Renal cortical epithelial cell (primary cell): ENCODE results near the gene KRT5. TPM values are rescaled to one million over a fixed set of nuclear protein-coding genes. Genes with fewer than 3 reads are reported as not detected.
"Not testable (repeated sequence)": the region's sequence is repeated elsewhere in the genome, so short reads cannot be mapped to it uniquely, and the experiment has no call there.

Experiments
- DNase-seq: peaks from one replicate; pipeline ENCODE4 v3.0.0-alpha.2; 2011; ENCODE audit warnings: low read depth
- total RNA-seq: library from RNA; depleted of rRNA; stranded (reverse); fragments of >200 nt; gene quantifications from 2 replicates; pipeline ENCODE4 v1.2.3, GENCODE V29; 2014

Gene KRT5
- total RNA-seq, 1 donor from 2014 or later = 0.70 TPM

DNA sequence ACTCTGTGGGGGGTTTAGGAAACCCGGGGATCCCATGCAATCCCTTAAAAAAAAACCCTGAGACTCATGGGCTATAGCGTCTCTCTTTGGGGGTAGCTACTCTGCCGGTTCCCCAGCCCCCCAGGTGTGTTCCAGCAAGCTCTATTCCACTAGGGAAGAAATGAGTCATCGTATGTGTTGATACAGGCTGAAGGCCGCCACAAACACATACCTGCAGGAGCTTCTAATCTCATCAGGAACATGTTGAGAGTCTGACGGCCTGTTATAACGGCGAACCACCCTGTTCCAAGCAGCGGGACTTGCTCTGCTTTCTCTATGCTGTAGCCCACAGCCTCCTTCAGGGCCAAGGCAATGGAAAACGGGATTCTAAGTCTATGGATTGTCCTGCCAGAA, 977 bp upstream of the KRT5 start:
- no peak for DNase-seq

GRCh38 chr12:52519387-52519703, 849 bp downstream of the KRT5 start:
- DNase-seq = no peak

- no peak for DNase-seq
These were observed 1.4 kb downstream of the KRT5 start for GRCh38 chr12:52518574-52519386.

- no peak for DNase-seq
These were observed 2.3 kb downstream of the KRT5 start for GRCh38 chr12:52517888-52518287.

DNA sequence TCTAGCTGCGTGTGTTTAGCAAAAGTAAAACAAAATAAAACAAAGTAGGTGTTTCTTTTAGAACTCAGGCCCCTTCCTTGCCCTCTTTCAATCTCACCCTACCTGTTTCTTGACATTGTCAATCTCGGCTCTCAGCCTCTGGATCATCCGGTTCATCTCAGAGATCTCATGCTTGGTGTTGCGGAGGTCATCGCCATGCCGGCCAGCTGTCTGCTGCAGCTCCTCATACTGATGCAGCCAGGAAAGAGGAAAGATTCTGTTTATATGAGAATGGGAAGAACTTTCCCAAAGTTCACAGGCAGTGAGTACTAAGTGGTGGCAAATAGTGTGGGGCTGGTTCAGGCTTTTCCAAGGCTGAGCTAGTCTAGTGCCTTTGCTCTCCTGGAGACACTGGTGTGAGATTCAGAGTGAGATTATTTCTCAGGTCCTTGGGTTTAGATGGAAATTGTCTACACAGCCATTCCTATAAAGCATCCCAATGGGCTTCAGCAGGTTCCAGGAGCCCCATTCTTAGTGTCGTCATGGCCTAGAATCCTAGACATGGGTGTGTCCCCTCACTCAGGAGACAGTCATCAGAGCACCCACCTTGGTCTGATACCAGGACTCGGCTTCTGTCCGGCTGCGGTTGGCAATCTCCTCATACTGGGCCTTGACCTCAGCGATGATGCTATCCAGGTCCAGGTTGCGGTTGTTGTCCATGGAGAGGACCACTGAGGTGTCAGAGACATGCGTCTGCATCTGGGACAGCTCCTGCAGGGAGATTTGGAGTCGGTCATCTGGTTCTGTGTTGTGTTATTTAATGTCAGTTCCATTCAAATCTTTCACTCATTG, 3.0 kb downstream of the KRT5 start:
- DNase-seq = no peak

GRCh38 chr12:52515927-52516831, 4.0 kb downstream of the KRT5 start:
- no peak for DNase-seq

- DNase-seq = no peak
These were observed 4.9 kb downstream of the KRT5 start for GRCh38 chr12:52515319-52515646.

DNA sequence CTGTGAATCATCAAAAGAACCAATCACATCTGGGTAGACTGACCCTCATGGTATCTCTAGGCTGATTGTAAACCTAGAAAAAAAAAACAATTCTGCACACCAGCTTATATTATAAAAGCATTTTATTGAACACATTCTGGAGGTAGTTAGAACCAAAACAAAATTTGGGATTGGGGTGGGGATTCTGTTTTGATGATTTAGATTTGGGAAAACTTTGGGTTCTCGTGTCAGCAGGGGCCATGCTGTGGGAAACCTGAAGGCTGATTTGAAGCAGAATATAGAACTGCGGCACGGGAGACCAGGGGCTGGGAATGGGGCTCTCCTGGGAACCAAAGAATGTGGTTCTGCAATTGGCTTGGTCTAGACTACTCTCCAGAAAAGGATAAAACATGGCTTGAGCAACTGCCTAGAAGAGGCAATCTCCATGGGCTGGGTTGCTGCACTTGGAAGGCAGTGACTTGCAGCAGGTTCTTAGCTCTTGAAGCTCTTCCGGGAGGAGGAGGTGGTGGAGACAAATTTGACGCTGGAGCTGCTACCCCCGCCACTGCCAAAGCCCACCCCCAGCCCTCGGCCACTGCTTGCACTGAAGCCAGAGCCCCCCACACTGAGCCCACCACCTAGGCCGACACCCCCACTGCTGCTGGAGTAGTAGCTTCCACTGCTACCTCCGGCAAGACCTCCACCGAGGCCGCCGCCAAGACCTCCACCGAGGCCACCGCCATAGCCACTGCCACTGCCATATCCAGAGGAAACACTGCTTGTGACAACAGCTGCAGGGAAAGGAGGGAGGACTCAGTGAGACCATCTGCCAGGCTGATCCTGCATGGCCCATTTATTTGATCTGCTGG, 5.5 kb downstream of the KRT5 start:
- DNase-seq = no peak

GRCh38 chr12:52513736-52514135, 6.5 kb downstream of the KRT5 start:
- DNase-seq = no peak

- no peak for DNase-seq
These were observed 12.0 kb downstream of the KRT5 start for GRCh38 chr12:52508211-52508610.

DNA sequence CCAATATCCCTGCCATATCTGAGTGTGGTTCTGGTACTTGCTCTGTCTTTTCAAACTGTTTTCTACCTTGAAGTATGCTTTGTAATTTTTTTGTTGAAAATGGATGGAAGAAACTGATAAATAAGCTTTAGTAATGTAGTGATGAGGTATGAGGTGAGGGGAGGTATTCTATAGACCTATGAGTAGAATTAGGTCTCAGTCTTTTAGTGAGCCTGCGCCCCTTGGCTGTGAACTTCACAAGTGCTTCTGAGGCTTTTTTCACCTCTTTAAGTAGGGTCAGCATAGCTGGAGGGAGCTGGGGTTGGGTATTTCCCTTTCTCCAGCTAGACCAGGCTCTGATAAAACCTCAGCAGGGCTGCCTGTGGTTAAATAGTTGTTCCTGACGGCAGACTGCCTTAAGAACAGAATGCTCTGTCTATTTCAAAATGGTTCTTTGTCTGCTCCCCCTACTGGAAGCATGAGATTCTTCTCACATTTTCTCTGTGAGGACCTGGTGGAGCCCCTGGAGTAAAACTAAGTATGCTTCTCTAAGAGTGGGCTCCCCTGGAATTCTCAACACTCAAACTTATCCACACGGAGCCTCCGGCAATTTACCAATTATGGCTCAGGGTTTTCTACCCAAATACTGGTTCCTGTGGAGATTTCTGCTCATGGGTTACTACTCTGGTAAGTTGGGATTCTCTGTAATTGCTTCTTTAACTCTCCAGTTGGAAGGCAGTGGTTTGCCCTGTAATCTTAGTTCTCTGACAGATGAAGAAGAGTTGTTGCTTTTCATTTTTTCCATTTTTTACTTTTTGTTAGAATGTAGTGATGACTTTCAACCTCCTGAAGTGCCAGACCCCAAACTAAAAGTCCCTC, 13.1 kb downstream of the KRT5 start:
- DNase-seq = peak; percentile 88

GRCh38 chr12:52502877-52503276, 17.3 kb downstream of the KRT5 start:
- no peak for DNase-seq

DNA sequence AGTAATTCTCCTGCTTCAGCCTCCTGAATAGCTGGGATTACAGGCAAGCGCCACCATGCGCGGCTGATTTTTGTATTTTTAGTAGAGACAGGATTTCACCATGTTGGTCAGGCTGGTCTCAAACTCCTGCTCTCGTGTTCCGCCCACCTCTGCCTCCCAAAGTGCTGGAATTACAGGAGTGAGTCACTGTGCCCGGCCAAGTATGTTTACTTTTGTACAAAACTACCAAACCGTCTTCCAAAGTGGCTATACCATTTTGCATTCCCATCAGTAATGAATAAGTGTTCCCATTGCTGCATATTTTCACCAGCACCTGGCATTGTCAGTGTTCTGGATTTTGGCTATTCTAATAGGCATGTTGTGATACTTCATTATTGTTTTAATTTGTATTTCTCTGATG, 18.7 kb downstream of the KRT5 start:
- no peak for DNase-seq

DNA sequence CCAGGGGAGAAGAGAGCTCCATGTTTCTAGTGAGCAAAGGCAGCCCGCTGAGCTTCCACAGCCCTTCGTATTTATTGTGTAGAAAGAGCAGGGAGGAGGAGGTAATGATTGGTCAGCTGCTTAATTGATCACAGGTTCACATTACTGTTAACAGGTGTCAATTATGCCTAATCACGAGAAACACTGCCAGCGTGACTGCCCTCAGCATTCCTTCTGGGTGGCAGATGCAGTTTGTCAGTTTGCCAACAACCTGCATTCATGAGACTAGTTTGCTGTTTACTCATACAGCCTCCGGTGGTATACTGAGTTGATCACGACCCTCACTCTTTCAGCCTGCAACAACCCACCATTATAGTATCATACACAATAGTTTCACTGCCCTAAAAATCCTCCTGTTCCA, 19.6 kb downstream of the KRT5 start:
- not testable (repeated sequence) for DNase-seq

DNA sequence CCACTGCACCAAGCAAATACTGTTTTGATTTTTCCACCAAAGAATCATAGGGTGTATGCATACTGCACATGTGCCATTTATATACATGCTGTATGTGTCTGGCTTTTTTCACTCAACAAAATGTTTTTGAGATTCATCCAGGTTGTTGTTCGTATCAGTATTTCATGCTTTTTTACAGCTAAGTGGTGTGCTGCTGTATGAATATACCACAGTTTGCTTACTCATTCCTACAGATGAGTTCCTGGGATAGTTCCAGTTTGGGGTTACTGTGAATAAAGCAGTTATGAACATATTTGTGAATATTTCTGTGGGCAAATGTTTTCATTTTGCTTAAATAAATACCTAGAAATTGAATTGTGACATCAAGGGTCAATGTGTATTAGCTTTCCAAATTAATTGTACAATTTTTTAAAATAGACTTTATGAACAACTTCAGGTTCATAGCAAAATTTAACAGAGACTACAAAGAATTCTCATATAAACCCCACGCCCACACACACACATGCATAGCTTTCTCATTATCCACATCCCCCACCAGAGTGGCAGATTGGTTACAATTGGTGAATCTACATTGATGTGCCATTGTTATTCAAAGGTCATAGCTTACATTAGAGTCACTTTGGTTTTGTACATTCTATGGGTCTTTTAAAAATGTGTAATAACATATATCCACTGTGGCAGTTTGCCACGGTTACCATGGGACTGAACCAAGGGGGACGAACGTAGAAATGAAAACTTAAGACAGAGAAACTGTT, 20.2 kb downstream of the KRT5 start:
- no peak for DNase-seq

DNA sequence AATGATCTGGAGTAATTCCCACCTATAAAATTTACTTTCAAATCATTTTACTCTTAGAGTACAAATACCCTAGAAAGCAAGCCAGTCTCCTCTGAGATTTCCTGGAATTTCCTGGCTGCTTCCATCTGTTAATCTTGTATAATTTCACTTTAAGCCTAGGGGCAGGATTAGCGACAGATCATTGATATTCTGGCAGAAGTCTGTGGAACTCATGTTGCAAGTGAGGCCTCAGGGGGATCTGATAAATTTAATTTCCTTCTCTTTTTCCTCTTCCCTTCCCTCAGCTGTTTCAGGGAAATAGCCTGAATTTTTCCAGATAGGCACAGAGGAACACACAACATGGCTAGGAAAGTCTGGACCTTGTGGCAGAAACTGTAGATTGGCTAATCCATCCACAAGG, 21.2 kb downstream of the KRT5 start:
- DNase-seq = no peak

- DNase-seq = no peak
These were observed 22.2 kb downstream of the KRT5 start for GRCh38 chr12:52497975-52498374.

GRCh38 chr12:52496590-52497071, 23.6 kb downstream of the KRT5 start:
- peak; percentile 48 for DNase-seq

DNA sequence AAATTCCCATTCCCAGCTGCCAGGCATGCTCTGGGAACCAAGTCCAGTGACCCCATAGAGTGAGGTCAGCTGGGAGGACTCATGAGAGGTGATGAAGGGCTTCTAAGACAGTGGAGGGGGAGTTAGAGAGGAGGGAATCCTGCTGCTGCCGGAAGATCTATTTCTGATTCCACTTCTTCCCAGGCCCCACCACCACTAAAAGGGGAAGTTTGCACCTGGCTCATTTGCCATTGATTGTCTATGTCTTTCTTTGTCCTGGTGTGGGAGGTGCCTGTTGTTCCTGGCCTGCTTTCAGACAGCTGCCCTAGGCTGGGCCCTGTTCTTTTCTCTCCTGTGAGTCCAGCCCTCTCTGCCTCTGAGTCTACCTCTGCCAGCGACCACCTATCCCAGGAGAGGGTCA, 24.1 kb downstream of the KRT5 start:
- DNase-seq = no peak

DNA sequence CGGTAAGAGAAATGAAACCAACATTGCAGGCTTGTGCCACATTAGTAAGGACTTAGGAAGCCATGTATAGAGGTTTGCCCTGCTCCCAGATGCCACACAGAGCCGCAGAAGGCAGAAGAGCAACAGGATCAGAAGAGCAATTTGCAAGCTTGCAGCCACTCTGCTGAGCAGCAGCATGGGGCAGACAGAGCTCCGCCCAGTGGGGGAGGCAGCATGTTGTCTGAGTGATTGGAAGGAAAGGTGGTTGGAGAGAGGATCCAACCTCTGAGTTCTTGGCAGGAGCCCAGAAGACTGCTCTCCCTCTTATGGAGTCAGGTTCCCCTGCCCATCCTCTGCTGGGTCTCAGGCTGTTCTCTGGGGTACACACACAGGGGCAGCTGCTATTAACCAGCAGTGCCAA, 24.8 kb downstream of the KRT5 start:
- peak; percentile 59 for DNase-seq
